Colon (tissue), 2 donors: ENCODE results near the gene SERPINA4.

ENCODE experiments used
- FAIRE-seq: peaks from 2 replicates; lab custom pipeline; 2012; peaks lifted over from hg19 to GRCh38; lab: Jason Lieb, UNC
- donor health status: control.
- donor health status: control.

Gene SERPINA4

DNA sequence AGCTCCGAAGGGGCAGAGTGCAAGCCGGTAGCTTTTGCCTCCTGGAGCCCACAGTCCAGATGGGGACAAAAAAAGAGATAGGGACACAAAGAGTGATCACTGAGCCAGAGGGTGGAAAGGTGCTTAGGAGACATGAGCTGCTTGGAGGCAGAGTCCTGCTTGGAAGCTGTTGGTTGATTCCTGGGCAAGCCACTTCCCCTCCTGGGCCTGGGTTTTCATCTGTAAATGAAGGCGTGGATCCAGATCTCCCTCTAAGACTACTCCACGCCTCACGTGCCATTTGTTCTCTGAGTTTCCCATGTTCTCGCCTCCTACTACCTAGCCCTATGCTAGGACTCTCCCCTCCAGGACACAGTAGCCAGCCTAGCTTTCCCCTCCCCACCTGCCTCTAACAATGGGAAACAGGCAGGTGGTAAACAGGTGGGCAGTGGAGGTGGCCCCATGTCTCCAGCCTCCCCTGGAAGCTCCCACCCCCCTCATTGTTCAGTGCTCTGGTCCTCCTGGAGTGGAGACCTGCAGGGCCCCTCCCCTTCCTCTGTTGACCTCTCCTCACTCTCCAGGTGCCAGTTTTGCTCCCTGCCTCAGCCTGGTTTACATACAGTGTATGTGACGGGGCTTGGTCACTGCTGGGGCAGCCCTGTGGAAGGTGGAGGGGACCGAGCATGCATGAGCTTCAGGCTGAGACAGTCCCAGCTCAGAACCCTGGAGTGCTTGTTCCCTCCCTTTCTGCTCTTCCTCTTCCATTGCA lies 54.8 kb downstream of the SERPINA4 start:
- FAIRE-seq, result no peak

DNA sequence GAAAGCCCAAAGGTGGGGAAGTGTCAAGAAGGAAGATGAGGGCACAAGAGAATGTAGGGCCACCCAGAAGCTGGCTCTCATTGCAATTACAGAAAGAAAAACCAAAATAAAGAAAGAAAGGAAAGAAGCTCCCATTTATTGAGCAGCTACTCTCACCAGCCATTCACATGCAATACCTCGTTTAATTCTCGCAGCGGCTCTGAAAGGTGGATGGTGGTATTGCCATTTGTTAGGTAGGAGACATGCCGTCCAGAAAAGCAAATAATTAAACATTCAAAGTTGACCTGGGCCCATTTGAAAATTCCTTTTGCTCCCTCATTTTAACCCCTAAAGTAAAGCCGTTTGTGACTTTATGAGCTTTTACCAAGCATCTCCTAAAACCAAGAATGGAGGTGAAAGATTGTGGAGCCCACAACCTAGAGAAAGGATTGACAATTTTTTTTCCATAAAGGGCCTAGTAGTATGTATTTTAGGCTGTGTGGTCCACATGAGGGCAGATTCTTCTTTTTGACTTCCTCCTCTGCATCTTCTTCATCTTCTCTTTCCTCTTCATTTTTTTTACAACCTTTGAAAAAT lies 56.2 kb downstream of the SERPINA4 start:
- no peak for FAIRE-seq

DNA sequence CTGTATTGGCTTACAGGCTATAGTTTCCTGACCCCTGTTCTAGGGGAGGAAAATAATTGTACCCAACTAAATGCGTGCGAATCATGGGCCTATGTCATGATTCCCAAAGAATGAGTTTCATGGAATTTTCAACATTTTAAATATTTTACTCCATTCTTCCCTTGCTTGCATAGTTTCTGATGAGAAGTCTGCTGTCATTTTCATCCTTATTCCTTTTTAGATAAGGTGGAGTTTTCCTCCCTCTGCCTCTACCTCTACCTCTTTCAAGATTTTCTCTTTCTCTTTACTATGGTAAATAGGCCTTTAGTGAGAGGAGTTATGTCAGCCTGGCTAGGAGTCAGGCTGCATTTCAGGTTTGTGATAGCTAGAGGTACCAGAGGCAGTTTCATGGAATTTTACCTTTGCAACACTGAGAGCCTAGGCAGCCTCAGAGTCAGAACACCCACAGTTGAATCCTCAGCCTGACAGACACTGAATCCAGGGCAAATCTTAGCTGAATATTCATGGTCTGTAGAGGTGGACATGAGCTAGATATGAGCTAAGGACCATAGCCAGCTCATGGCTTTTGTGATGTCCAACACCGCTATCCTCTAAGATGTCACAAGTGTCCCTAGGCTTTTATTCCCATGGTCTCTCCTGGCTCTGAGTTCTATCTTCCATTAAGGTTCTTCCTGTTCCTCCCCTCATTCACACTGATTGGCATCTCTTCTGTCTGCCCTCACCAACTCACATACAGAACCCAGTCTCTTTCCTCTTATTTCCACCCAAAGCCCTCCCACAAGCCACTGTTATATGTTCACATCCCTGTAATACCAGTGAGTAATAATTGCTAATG lies 57.0 kb downstream of the SERPINA4 start:
- FAIRE-seq, result no peak

DNA sequence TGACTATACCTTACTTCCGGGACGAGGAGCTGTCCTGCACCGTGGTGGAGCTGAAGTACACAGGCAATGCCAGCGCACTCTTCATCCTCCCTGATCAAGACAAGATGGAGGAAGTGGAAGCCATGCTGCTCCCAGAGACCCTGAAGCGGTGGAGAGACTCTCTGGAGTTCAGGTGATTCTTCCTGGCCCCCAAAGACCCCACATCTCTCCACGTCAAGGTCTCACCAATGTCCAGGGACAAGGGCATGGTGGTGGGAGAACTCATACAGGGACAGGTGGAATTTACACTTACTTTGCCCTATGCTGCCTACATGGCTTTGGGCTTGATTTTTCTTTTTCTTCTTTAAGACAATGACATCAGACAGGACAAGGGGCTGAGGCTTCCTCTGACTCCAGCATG lies 58.1 kb downstream of the SERPINA4 start:
- FAIRE-seq, result no peak
